DMS153 treated with DMSO at 0.1 percent for 48 hours (cell line): ENCODE results near the gene PSMB8.
A peak's percentile ranks its signal among the peaks of the same experiment; 100 is the strongest.
"Not testable (repeated sequence)": the region's sequence is repeated elsewhere in the genome, so short reads cannot be mapped to it uniquely, and the experiment has no call there.

Experiments used
- DNase-seq: peaks from one replicate; lab custom pipeline; 2025; ENCODE audit not compliant: unreplicated experiment; lab: John Stamatoyannopoulos, UW

Gene PSMB8

GRCh38 chr6:32843979-32844838 is at the start of gene PSMB8:
Gene PSMB8 (minus strand): TSS chr6:32844047. CDS start chr6:32843996, 51 bp downstream.
- DNase-seq = peak; percentile 96

- no peak for DNase-seq
Measured at GRCh38 chr6:32890831-32891230, 47.0 kb upstream of the PSMB8 start.

GRCh38 chr6:32889533-32889932 is 45.7 kb upstream of the PSMB8 start:
- no peak for DNase-seq

GRCh38 chr6:32888576-32888975 is 44.7 kb upstream of the PSMB8 start:
- DNase-seq = no peak

DNA sequence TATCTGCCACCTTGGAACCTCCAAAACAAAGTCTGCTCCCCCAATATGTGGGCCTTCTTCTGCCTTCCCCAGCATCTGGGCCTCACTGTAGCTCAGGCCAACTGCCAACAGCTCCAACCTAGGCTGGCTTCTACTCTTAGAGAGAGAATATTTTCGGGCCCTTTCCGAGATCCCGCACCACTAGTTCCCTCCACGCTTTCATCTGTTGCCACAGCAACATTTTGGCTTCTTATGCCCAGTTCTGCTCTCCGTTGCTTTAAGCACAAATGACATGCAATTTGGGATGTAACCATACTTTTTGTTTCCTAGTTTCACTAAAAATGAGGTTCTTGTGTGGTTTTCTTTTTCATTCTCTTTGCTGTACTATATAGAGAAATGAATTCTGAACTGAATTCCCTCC is 43.8 kb upstream of the PSMB8 start:
- no peak for DNase-seq

- DNase-seq = no peak
Measured at GRCh38 chr6:32886681-32887383, 43.0 kb upstream of the PSMB8 start.

GRCh38 chr6:32885698-32886286 is 41.9 kb upstream of the PSMB8 start:
- peak; percentile 51 for DNase-seq

- no peak for DNase-seq
Measured at GRCh38 chr6:32883789-32884188, 39.9 kb upstream of the PSMB8 start.

DNA sequence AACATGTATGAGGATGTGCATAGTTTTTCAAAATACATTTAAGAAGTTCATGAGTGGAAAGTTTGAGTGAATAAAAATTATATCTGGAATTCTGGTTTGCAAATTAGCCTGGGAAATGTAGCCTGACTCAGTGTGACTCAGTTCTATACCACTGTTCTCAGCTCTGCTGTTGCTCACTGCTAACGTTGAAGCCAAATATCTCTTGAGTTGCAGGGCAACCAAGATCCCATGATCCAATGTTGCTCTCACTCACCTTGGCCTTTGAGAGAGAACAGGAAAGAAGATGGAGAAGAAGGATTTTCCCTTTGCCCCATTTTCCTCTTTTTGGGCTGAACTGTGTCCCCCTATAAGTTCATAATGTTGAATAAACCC is 39.0 kb upstream of the PSMB8 start:
- DNase-seq = no peak

- not testable (repeated sequence) for DNase-seq
Measured at GRCh38 chr6:32880962-32881361, 37.1 kb upstream of the PSMB8 start.

DNA sequence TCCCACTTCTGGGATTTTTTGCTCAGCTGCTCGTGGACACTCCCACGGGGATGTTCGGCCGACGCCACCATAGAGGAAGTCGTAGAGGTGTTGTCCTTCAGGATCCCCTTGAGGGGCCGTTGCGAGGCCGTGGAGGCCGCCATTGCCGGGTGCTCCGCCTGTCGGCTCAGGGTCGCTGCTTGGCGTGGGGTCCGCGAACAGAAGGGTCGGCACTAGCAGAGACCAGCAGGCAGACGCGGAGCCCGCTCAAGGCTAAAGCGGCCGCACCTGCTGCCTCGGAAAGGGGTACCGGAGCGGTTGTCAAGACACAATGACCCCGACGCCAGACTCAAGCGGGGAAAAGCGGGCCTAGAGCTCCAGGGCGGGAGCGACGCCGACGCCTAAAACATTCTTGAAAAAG is 35.8 kb upstream of the PSMB8 start:
- no peak for DNase-seq

- no peak for DNase-seq
Measured at GRCh38 chr6:32876603-32877002, 32.8 kb upstream of the PSMB8 start.

- DNase-seq = not testable (repeated sequence)
Measured at GRCh38 chr6:32873947-32874346, 30.1 kb upstream of the PSMB8 start.

DNA sequence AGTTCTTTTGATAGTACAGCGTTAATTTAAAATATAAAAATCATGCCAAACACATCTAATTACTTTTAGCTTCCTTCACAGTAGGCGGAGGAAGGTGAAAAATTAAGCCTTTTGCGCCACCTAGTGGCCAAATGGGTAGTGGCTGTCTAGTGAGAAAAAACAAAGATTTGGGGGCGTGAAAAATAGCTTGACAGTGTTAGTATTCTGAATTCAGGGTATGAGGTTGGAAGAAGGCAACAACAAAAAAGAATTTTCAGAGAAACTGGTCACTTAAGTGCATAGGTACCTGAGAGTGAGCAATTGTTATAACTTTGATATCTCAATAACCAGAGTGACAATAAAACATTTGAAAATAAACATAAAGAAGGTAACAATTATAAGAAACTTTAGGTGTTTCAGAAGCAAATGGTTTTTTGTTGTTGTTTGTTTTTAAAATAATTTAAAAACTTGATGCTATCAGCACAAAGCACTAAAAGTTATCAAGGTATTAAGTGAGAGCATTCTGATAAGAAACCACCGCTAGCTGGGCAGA is 24.5 kb upstream of the PSMB8 start:
- peak; percentile 16 for DNase-seq

DNA sequence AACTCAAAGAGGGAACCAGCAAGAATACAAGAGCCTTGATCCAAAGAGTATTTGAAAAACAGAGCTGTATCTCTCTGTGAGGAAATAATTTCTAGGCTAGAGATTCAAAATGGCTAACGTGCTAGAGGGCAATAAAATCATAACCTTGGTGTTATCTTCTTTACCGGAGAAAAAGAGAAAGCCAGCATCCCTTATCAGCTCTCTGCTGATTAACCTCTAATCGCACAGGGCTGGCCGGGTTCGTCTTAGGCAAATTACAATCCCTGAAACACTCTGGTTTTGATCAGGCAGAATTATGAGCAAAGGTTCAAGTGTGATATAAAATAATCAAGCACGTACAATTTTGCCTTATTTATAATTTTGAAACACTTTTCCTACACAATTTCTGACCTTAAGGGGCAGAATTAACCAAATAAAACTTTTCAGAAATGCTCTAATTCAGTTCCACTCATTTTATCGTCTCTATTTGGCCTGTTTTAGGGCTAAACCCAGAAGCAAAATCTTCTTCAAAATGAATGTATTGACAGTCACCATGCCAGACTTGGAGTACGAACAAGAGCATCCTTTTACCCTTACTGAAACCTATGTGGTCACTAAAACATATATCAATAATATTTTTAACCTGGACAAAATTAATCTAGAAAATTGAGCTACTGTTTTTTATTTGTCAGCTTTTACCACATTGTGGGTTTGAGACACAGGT is 23.9 kb upstream of the PSMB8 start:
- DNase-seq = no peak

DNA sequence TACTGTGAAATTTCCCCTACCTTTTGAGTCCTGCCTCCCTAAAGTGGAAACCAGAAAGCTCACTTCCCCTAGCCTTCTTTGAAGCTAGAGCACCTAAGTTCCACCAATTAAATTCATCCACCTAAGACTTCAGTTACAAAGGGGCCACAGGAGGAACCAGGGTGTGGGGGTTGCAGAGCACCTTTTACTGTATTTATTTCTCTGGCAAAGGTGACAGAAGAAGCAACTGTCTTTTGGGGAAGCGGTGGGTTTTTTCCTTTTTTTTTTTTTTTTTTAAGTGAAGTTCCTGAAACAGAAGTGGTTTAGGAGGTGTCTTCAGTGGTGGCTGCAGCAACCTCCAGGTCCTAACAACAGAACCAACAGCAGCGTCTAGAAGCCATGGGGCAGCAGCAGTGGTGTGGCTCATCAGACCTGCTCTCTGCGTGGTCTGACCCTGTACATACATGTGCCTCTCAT is 23.2 kb upstream of the PSMB8 start:
- DNase-seq = no peak

GRCh38 chr6:32865724-32866443 is 22.0 kb upstream of the PSMB8 start:
- no peak for DNase-seq

GRCh38 chr6:32862725-32863124 is 18.9 kb upstream of the PSMB8 start:
- DNase-seq = no peak

DNA sequence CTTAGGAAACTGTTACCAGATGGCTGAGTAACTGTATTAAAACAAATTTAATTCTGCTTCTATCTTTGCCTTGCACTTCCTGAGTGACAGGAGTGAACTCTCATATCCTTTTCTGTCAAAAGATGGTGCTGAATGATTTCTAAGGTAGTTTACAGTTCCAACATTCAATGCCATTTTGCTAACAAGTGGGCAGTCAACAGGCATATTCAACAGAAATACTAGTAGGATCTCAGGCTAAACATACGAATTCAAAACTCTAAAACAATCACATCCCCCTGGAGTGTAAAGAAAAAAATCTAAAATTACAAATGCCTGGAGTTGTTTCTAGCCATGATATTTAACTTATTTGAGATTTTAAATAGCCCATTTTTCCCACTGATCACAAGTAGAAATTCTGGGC is 16.8 kb upstream of the PSMB8 start:
- no peak for DNase-seq

DNA sequence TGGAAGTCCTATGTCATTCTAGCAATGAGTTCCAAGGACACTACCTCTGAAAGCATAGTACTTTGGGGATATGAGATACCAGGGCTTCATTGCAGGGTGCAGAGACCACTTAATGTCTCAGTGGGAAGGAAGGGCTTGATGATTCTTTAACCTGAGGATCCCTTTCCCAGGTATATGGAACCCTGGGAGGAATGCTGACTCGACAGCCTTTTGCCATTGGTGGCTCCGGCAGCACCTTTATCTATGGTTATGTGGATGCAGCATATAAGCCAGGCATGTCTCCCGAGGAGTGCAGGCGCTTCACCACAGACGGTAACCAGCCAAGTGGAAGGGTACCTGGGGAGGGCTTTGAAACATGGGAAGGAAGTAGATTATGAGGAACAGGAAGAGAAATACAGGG is 14.3 kb upstream of the PSMB8 start:
- no peak for DNase-seq
